OCI-LY1 (cell line): Measurements from ENCODE around the gene MIX23.

Experiments
- EZH2 ChIP-seq: fragments of 200-600 bp; sonication (generic), shearing (Covaris generic); IDR thresholded peaks from 2 replicates; pipeline ENCODE4 v1.8.0; 2017; ENCODE audit warnings: borderline replicate concordance, mixed run types, mild to moderate bottlenecking, antibody characterized with exemption, low read length, moderate library complexity, mixed read lengths
- TF ChIP-seq, protein P1 (sequence below): fragments of 200-600 bp; sonication (generic), shearing (Covaris generic); IDR thresholded peaks from 2 replicates; pipeline ENCODE4 v1.5.1; 2017; ENCODE audit warnings: mild to moderate bottlenecking, antibody characterized with exemption, low read length, moderate library complexity, mixed read lengths

GRCh38 chr3:122312826-122313225 is 70.2 kb downstream of the MIX23 start:
- TF ChIP-seq, protein P1, sequence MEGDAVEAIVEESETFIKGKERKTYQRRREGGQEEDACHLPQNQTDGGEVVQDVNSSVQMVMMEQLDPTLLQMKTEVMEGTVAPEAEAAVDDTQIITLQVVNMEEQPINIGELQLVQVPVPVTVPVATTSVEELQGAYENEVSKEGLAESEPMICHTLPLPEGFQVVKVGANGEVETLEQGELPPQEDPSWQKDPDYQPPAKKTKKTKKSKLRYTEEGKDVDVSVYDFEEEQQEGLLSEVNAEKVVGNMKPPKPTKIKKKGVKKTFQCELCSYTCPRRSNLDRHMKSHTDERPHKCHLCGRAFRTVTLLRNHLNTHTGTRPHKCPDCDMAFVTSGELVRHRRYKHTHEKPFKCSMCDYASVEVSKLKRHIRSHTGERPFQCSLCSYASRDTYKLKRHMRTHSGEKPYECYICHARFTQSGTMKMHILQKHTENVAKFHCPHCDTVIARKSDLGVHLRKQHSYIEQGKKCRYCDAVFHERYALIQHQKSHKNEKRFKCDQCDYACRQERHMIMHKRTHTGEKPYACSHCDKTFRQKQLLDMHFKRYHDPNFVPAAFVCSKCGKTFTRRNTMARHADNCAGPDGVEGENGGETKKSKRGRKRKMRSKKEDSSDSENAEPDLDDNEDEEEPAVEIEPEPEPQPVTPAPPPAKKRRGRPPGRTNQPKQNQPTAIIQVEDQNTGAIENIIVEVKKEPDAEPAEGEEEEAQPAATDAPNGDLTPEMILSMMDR, result no peak
- TF ChIP-seq EZH2, result no peak
